Measurements from ENCODE around the gene PGRMC1.
"Not testable (repeated sequence)": the region's sequence is repeated elsewhere in the genome, so short reads cannot be mapped to it uniquely, and the experiment has no call there.

PGRMC1 gene

GRCh38 chrX:119251386-119251785 lies 15.3 kb downstream of the PGRMC1 start:
- no peak for TF ChIP-seq CTCF (IDR thresholded peaks at IDR 0.05; ENCODE audit: low read depth, low read length)
- DNase-seq (ENCODE audit: extremely low read depth, low read depth) = no peak

- no peak for TF ChIP-seq CTCF (IDR thresholded peaks at IDR 0.05; ENCODE audit: low read depth, low read length)
Measured at GRCh38 chrX:119252716-119253115, 16.6 kb downstream of the PGRMC1 start.

GRCh38 chrX:119266364-119266995 lies 30.4 kb downstream of the PGRMC1 start:
- DNase-seq (ENCODE audit: extremely low read depth, low read depth) = no peak
- peak; percentile 88 for TF ChIP-seq CTCF (IDR thresholded peaks at IDR 0.05; ENCODE audit: low read depth, low read length)

More at GRCh38 chrX:119252716-119253115, 16.6 kb downstream of the PGRMC1 start:
- no peak for DNase-seq (ENCODE audit: extremely low read depth, low read depth)

- not testable (repeated sequence) for DNase-seq (ENCODE audit: extremely low read depth, low read depth)
Measured at GRCh38 chrX:119267115-119267514, 31.0 kb downstream of the PGRMC1 start.

GRCh38 chrX:119272882-119273419 lies 36.9 kb downstream of the PGRMC1 start:
- no peak for TF ChIP-seq CTCF (IDR thresholded peaks at IDR 0.05; ENCODE audit: low read depth, low read length)
- no peak for DNase-seq (ENCODE audit: extremely low read depth, low read depth)

GRCh38 chrX:119273420-119274192 lies 37.5 kb downstream of the PGRMC1 start:
- peak; percentile 8 for TF ChIP-seq CTCF (IDR thresholded peaks at IDR 0.05; ENCODE audit: low read depth, low read length)
- DNase-seq (ENCODE audit: extremely low read depth, low read depth) = no peak

- DNase-seq (ENCODE audit: extremely low read depth, low read depth) = not testable (repeated sequence)
Measured at GRCh38 chrX:119282347-119282746, 46.3 kb downstream of the PGRMC1 start.

- no peak for TF ChIP-seq CTCF (IDR thresholded peaks at IDR 0.05; ENCODE audit: low read depth, low read length)
- DNase-seq (ENCODE audit: extremely low read depth, low read depth) = no peak
Measured at GRCh38 chrX:119288890-119289393, 52.9 kb downstream of the PGRMC1 start.

Measured in AG09319 (cell line).